NT2/D1 (cell line): ENCODE data around the gene CACNB1.

Experiments
- YY1 ChIP-seq: IDR thresholded peaks from 2 replicates; pipeline ENCODE4 v1.6.1; 2011; ENCODE audit not compliant: insufficient read length, insufficient read depth
- ZNF274 ChIP-seq: IDR thresholded peaks from 2 replicates; pipeline ENCODE4 v1.6.1; 2011; ENCODE audit warnings: mild to moderate bottlenecking, low read depth, low read length

GRCh38 chr17:39156491-39156890, 41.0 kb downstream of the CACNB1 start:
- TF ChIP-seq YY1: no peak
- TF ChIP-seq ZNF274: no peak
